HG02870 (cell line): ENCODE data around the gene PRRC2A.

Source experiments
- ATAC-seq: cut with Tn5 transposase; IDR thresholded peaks from one replicate; pipeline ENCODE4 v1.9.1; 2021; ENCODE audit warnings: mild to moderate bottlenecking, moderate library complexity; ENCODE audit not compliant: unreplicated experiment

Gene PRRC2A

DNA sequence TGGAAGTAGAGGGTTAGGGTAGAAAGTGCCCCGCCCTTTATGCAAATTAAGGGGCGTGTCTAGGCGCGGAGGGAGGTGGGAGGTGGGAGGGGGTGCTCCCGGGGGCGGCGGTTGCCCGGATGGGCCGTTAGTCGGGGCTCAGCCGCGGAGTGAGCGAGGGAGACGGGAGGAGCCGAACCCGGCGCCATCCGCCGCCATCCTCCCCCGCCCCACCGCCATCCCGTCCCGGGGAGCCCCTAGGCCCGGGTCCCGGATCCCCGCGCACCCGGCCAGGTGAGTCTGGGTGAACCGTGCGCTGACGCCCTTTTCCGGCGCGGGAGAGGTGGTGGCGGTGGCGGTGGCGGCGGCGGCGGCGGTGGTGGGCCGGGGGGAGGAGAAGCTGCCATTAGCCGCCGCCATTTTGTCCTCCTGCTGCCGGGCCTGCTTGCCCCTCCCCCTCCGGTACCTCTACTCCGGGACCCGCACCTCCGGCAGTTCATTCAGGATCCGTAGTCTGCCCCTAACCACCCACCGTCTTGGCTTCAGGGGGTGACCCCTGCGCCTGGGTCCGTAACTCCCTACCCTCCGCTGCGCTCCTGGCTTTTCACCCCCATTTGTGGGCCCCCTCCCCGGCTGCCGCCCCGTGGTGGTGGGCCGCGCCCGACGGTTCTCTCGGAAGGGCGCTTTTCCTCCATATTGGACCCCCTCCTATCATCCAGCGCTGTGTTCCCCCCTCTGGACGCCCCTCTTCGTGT, at the start of gene PRRC2A:
TSS of gene PRRC2A (plus strand) at position 130 of the 734 bp plus-strand sequence. CDS start 2,075 bp downstream, outside the sequence.
- ATAC-seq: peak; percentile 56

GRCh38 chr6:31572041-31572911, 48.2 kb upstream of the PRRC2A start, which contains the start of gene LTA:
LTA (plus strand) TSS chr6:31572289; CDS start chr6:31572743, 454 bp downstream.
- ATAC-seq: peak; percentile 40

- no peak for ATAC-seq
Observed at GRCh38 chr6:31573239-31574105, 47.0 kb upstream of the PRRC2A start.

DNA sequence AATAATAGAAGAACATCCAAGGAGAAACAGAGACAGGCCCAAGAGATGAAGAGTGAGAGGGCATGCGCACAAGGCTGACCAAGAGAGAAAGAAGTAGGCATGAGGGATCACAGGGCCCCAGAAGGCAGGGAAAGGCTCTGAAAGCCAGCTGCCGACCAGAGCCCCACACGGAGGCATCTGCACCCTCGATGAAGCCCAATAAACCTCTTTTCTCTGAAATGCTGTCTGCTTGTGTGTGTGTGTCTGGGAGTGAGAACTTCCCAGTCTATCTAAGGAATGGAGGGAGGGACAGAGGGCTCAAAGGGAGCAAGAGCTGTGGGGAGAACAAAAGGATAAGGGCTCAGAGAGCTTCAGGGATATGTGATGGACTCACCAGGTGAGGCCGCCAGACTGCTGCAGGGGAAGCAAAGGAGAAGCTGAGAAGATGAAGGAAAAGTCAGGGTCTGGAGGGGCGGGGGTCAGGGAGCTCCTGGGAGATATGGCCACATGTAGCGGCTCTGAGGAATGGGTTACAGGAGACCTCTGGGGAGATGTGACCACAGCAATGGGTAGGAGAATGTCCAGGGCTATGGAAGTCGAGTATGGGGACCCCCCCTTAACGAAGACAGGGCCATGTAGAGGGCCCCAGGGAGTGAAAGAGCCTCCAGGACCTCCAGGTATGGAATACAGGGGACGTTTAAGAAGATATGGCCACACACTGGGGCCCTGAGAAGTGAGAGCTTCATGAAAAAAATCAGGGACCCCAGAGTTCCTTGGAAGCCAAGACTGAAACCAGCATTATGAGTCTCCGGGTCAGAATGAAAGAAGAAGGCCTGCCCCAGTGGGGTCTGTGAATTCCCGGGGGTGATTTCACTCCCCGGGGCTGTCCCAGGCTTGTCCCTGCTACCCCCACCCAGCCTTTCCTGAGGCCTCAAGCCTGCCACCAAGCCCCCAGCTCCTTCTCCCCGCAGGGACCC, 46.1 kb upstream of the PRRC2A start:
- no peak for ATAC-seq

- no peak for ATAC-seq
Observed at GRCh38 chr6:31575335-31575901, 45.1 kb upstream of the PRRC2A start, which contains the start of gene TNF. TNF (plus strand) TSS chr6:31575565; CDS start chr6:31575742, 177 bp downstream.

DNA sequence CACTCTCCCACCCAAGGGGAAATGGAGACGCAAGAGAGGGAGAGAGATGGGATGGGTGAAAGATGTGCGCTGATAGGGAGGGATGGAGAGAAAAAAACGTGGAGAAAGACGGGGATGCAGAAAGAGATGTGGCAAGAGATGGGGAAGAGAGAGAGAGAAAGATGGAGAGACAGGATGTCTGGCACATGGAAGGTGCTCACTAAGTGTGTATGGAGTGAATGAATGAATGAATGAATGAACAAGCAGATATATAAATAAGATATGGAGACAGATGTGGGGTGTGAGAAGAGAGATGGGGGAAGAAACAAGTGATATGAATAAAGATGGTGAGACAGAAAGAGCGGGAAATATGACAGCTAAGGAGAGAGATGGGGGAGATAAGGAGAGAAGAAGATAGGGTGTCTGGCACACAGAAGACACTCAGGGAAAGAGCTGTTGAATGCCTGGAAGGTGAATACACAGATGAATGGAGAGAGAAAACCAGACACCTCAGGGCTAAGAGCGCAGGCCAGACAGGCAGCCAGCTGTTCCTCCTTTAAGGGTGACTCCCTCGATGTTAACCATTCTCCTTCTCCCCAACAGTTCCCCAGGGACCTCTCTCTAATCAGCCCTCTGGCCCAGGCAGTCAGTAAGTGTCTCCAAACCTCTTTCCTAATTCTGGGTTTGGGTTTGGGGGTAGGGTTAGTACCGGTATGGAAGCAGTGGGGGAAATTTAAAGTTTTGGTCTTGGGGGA, 44.4 kb upstream of the PRRC2A start:
- ATAC-seq: no peak

DNA sequence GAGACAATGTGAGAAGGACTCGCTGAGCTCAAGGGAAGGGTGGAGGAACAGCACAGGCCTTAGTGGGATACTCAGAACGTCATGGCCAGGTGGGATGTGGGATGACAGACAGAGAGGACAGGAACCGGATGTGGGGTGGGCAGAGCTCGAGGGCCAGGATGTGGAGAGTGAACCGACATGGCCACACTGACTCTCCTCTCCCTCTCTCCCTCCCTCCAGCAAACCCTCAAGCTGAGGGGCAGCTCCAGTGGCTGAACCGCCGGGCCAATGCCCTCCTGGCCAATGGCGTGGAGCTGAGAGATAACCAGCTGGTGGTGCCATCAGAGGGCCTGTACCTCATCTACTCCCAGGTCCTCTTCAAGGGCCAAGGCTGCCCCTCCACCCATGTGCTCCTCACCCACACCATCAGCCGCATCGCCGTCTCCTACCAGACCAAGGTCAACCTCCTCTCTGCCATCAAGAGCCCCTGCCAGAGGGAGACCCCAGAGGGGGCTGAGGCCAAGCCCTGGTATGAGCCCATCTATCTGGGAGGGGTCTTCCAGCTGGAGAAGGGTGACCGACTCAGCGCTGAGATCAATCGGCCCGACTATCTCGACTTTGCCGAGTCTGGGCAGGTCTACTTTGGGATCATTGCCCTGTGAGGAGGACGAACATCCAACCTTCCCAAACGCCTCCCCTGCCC, 43.5 kb upstream of the PRRC2A start:
- no peak for ATAC-seq

DNA sequence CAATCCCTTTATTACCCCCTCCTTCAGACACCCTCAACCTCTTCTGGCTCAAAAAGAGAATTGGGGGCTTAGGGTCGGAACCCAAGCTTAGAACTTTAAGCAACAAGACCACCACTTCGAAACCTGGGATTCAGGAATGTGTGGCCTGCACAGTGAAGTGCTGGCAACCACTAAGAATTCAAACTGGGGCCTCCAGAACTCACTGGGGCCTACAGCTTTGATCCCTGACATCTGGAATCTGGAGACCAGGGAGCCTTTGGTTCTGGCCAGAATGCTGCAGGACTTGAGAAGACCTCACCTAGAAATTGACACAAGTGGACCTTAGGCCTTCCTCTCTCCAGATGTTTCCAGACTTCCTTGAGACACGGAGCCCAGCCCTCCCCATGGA, 42.9 kb upstream of the PRRC2A start:
- no peak for ATAC-seq

DNA sequence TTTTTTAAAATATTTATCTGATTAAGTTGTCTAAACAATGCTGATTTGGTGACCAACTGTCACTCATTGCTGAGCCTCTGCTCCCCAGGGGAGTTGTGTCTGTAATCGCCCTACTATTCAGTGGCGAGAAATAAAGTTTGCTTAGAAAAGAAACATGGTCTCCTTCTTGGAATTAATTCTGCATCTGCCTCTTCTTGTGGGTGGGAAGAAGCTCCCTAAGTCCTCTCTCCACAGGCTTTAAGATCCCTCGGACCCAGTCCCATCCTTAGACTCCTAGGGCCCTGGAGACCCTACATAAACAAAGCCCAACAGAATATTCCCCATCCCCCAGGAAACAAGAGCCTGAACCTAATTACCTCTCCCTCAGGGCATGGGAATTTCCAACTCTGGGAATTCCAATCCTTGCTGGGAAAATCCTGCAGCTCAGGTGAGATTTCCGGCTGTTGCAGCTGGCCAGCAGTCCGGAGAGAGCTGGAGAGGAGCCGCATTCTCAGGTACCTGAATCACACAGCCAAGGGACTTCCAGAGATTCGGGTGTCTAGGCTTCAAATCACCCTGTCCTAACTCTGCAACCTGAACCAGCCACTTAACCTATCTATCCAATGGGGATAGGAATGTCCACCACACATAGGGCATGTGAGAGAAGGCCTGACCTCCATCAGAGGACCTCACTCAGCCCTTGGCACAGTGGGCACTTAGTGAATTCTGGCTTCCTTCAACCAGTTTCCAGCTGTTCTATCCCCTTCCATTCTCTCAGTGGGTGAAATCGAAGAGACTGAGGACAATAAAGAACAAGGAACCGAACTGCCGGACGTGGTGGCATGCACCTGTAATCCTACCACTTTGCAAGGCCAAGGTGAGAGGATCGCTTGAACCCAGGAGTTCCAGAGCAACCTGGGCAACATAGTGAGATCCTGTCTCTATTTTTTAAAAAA, 42.1 kb upstream of the PRRC2A start:
- ATAC-seq: no peak

GRCh38 chr6:31579119-31579505, 41.4 kb upstream of the PRRC2A start:
- ATAC-seq: no peak

DNA sequence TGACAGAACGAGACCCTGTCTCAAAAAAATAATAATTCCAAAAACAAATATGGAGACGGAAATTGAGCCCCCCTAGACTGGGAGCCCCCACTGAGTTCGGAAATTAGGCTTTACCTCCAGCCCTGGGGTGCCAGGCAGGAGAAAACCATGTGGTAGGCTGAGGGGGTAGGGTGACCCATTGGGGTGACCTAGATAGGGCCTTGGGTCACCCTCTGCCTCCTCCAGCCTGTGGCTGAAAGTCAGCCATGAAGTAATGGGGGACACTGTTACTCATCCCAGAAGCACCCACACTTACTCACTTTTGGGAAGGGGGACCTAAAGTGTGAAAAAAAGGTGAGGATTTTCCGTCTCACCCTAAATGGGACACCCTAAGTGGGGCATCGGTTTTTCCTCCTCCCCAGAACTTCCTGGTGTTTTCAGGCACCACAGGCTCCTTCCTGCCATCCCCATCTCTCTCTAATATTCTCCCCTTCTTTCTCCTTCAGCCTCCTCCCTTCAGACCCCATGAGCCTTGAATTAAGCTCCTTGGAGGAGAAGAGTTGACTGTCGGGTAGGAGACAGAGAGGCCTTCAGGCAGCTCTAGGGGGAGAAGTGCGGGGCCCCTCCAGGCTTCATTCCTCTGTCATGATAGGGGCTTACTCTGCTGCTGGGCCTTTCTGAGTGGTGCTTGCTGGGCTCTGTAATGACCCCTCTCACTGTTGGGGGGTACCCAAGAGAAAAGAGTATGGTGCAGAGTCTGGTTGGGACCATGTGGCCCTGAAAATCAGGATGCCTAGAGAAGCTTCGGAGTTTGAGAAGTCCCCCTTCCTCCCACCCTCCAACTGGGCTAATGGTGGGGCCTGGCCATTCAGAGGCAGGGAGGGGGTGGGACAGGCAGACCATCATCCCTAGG, 40.7 kb upstream of the PRRC2A start:
- ATAC-seq: no peak

GRCh38 chr6:31580438-31580740, 40.1 kb upstream of the PRRC2A start:
- no peak for ATAC-seq

GRCh38 chr6:31580807-31581433, 39.6 kb upstream of the PRRC2A start:
- peak; percentile 43 for ATAC-seq

- no peak for ATAC-seq
Observed at GRCh38 chr6:31581434-31582229, 38.9 kb upstream of the PRRC2A start.

DNA sequence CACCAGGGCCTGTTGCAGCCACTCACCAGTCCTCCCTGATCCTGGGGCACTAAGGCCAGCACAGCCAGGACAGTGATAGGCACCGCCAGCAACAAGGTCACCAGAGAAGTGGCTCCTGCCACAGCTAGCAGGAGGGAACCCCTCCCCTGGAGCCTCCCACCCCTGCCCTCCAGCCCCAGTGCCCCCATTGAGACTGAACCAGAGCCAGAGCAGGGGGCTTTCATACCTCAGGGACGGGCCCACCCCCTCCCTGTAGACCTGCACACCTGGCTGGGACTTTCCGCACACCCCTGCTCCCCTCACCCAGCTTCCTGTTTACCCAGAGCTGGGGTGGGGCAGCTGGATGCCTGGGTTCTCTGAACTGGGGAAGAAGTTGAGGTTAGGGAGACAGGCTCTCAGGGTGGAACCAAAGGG, 38.3 kb upstream of the PRRC2A start, which contains the start of gene LTB:
TSS of gene LTB (minus strand) at position 195 of the 414 bp plus-strand sequence. CDS start at position 188, 7 bp downstream.
- no peak for ATAC-seq
